GM18870 (cell line): Measurements from ENCODE around the gene AWAT1.
A peak's percentile ranks its signal among the peaks of the same experiment; 100 is the strongest.
"Not testable (repeated sequence)": the region's sequence is repeated elsewhere in the genome, so short reads cannot be mapped to it uniquely, and the experiment has no call there.

Experiments used
- ATAC-seq: cut with Tn5 transposase; IDR thresholded peaks from one replicate; pipeline ENCODE4 v1.9.1; 2021; ENCODE audit warnings: moderate library complexity; ENCODE audit not compliant: unreplicated experiment

Gene AWAT1

GRCh38 chrX:70260104-70260503, 25.6 kb downstream of the AWAT1 start, which contains the start of gene P2RY4:
P2RY4 (minus strand) TSS chrX:70260204; CDS start chrX:70259624, 580 bp downstream.
- ATAC-seq: no peak

- ATAC-seq: peak; percentile 57
These were observed 28.6 kb downstream of the AWAT1 start for GRCh38 chrX:70262952-70263567.

GRCh38 chrX:70264784-70265183, 30.3 kb downstream of the AWAT1 start:
- ATAC-seq: no peak

GRCh38 chrX:70268034-70268433, 33.6 kb downstream of the AWAT1 start, which contains the start of gene ARR3:
ARR3 (plus strand) TSS chrX:70268334; CDS start chrX:70269386, 1,052 bp downstream.
- ATAC-seq: no peak

- not testable (repeated sequence) for ATAC-seq
These were observed 39.6 kb downstream of the AWAT1 start for GRCh38 chrX:70274029-70274428.

- ATAC-seq: no peak
These were observed 44.6 kb downstream of the AWAT1 start for GRCh38 chrX:70279081-70279480.

- ATAC-seq: no peak
These were observed 46.1 kb downstream of the AWAT1 start for GRCh38 chrX:70280573-70280972.

GRCh38 chrX:70281951-70282350, 47.5 kb downstream of the AWAT1 start, which contains the start of gene RAB41:
RAB41 (plus strand) TSS chrX:70282172; CDS start chrX:70282218, 46 bp downstream.
- ATAC-seq: no peak

- peak; percentile 17 for ATAC-seq
These were observed 54.8 kb downstream of the AWAT1 start for GRCh38 chrX:70289168-70289792.
